ENCODE measurements around the gene ADA. TPM values are rescaled to one million over a fixed set of nuclear protein-coding genes. Genes with fewer than 3 reads are reported as not detected.

ADA gene
- polyA plus RNA-seq, 1 experiment: 12.6 TPM

DNA sequence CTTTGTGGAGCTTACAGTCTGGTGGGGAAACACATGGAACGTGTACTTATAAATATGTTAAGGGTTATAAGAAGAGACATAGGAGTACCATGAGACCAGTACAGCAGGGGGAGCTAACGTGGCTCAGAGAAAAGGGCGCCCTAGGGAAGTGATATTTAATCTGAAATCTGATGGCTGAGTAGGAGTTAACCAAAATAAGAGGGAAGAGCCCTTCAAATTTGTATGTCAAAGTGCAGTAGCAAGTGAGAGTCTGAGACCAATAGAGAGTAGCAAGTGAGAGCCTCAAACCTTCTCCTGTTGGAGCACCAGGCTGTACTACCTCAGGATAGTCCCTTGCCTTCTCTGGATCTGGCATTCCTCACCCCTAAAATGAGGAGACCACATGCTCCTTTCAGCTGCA lies 75.2 kb downstream of the ADA start:
- Histone ChIP-seq H3K4me3 (ENCODE audit: low read depth, low read length) (no peak overlapping the region), H3K27ac (ENCODE audit: low read depth, low read length) (peak overlapping the region; percentile 98), H3K9me3 (ENCODE audit: control insufficient read depth, insufficient read depth, low read length) (peaks cover 4% of the 10 kb centered on the region; the same call in 1 of the 2 replicates), H3K27me3 (ENCODE audit: control insufficient read depth, insufficient read depth, low read length) (no peaks in the 10 kb centered on the region)
- TF ChIP-seq, protein P1, sequence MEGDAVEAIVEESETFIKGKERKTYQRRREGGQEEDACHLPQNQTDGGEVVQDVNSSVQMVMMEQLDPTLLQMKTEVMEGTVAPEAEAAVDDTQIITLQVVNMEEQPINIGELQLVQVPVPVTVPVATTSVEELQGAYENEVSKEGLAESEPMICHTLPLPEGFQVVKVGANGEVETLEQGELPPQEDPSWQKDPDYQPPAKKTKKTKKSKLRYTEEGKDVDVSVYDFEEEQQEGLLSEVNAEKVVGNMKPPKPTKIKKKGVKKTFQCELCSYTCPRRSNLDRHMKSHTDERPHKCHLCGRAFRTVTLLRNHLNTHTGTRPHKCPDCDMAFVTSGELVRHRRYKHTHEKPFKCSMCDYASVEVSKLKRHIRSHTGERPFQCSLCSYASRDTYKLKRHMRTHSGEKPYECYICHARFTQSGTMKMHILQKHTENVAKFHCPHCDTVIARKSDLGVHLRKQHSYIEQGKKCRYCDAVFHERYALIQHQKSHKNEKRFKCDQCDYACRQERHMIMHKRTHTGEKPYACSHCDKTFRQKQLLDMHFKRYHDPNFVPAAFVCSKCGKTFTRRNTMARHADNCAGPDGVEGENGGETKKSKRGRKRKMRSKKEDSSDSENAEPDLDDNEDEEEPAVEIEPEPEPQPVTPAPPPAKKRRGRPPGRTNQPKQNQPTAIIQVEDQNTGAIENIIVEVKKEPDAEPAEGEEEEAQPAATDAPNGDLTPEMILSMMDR (IDR thresholded peaks at IDR 0.05; ENCODE audit: low read depth, low read length): peak; percentile 51
- DNase-seq (ENCODE audit: low read depth, low spot score): no peak
- CTCF ChIA-PET: interaction anchor here (0.6 to 1.4 kb wide), 5 partner anchors 12 to 467 kb away, joined by 3 to 4 read pairs (median 3); no protein-coding TSS in a partner anchor
- POLR2A ChIA-PET: interaction anchor here (0.6 kb wide), 2 partner anchors 34 to 634 kb away, joined by 3 read pairs; no protein-coding TSS in a partner anchor

DNA sequence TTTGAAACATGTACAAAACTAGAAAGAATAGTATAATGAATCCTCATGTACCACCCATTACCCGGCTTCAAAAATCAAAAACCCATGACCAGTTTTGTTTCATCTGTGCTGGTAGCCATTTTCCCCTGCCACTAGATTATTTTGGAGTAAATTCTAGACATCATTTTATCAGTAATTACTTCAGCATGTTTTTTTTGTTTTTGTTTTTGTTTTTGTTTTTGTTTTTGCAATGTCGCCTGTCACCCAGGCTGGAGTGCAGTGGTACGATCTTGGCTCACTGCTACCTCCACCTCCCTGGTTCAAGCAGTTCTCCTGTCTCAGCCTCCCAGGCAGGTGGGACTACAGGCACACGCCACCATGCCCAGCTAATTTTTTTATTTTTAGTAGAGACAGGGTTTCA lies 77.1 kb downstream of the ADA start:
- Histone ChIP-seq H3K27me3 (ENCODE audit: control insufficient read depth, insufficient read depth, low read length) (no peaks in the 10 kb centered on the region), H3K9me3 (ENCODE audit: control insufficient read depth, insufficient read depth, low read length) (peaks cover 4% of the 10 kb centered on the region; the same call in 1 of the 2 replicates), H3K4me3 (ENCODE audit: low read depth, low read length) (no peak overlapping the region), H3K27ac (ENCODE audit: low read depth, low read length) (no peak overlapping the region)
- DNase-seq (ENCODE audit: low read depth, low spot score): no peak
- TF ChIP-seq, protein P1 (IDR thresholded peaks at IDR 0.05; ENCODE audit: low read depth, low read length): no peak
- CTCF ChIA-PET: no interaction called here
- POLR2A ChIA-PET: no interaction called here

DNA sequence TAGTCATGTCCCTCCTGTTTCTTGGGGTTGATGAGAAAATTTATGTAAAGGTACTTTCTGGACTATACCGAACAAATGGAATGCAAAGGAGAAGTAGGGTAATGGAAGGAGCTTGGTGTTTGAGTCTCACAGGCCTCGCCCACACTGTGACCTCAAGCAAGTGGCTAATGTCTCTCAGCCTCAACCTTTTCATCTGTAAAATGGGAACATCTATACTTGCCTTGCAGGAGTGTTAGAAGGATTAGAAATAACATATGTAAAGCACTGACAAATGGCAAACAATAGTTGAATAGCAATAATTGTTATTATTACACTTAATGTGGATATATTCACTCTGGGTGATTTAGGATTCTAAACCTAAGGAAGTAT lies 78.0 kb downstream of the ADA start:
- TF ChIP-seq, protein P1 (IDR thresholded peaks at IDR 0.05; ENCODE audit: low read depth, low read length): no peak
- no peak for DNase-seq (ENCODE audit: low read depth, low spot score)
- CTCF ChIA-PET: no interaction called here
- Histone ChIP-seq H3K27ac (ENCODE audit: low read depth, low read length) (peak overlapping the region; percentile 81), H3K9me3 (ENCODE audit: control insufficient read depth, insufficient read depth, low read length) (peaks cover 4% of the 10 kb centered on the region; the same call in 1 of the 2 replicates), H3K27me3 (ENCODE audit: control insufficient read depth, insufficient read depth, low read length) (no peaks in the 10 kb centered on the region), H3K4me3 (ENCODE audit: low read depth, low read length) (no peak overlapping the region)
- POLR2A ChIA-PET: interaction anchor here (0.6 to 1.5 kb wide), 3 partner anchors 20 to 704 kb away, joined by 5 to 8 read pairs (median 7); no protein-coding TSS in a partner anchor

DNA sequence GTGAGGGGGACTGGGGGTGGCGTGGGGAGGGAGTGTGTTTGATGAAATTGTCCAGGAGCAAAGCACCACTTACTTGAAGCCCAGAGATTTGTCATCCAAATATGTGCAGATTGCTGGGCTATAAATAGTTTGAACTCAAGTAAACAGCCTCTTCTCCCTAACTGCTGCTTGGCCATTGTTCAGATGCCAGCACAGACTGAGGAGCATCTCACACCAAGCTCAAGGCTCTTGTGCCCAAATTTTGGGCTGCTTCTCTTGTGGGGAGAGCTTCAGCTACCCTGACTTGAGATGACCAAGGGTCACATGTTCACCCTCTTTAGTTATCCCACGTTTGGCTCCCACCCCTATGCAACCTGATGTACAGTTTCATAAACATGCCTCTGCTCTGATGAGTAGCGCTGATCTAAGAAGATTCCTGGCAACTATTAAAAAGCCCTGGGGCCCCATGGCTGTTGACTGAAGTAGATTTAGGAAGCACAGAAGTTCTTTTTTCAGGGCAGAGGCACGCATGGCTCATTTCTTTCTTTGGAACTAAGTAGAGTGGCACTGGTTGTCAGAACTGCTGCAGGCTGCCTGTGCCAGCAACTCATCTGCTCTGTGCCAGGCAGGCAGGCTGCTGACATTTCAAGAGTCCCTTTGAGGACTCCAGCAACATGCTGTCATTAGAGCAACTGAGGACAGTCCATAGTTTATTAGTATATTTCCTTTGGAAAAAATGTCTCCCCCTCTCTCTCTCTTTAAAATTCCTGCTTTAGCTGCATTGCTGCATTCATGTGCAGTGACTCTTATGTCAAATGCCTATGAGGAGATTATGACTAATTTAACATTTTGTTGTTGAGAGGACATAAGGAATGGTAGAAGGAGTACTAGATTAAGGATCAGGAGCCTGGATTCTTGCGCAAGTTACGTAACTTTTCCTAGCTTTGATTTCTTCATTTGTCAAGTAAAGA lies 78.7 kb downstream of the ADA start:
- H3K27me3 ChIP-seq (ENCODE audit: control insufficient read depth, insufficient read depth, low read length): no peaks in the 10 kb centered on the region
- TF ChIP-seq, protein P1 (IDR thresholded peaks at IDR 0.05; ENCODE audit: low read depth, low read length): no peak
- H3K4me3 ChIP-seq (ENCODE audit: low read depth, low read length): peak overlapping the region; percentile 42
- peak overlapping the region; percentile 99 for H3K27ac ChIP-seq (ENCODE audit: low read depth, low read length)
- DNase-seq (ENCODE audit: low read depth, low spot score): peak; percentile 63
- H3K9me3 ChIP-seq (ENCODE audit: control insufficient read depth, insufficient read depth, low read length): peaks cover 4% of the 10 kb centered on the region; the same call in 1 of the 2 replicates
- ChIA-PET CTCF (no interaction called here), POLR2A (interaction anchor here (0.6 to 1.5 kb wide), 3 partner anchors 20 to 704 kb away, joined by 5 to 8 read pairs (median 7); no protein-coding TSS in a partner anchor)

Data from AG04450 (cell line).